Ascending aorta (tissue), 2 donors: ENCODE results near the gene ELF1. TPM values are rescaled to one million over a fixed set of nuclear protein-coding genes. Genes with fewer than 3 reads are reported as not detected.

Source experiments
- DNase-seq, 2 donors: peaks; one replicate each; pipeline ENCODE4 v3.0.0-alpha.2; 2019; ENCODE audit warnings: low spot score in 2 of 2
- H3K27ac ChIP-seq, 2 donors: fragments of 200-600 bp; sonication (generic); one replicate each; pipeline ENCODE4 v1.5.1; 2016 to 2017; ENCODE audit warnings: mild to moderate bottlenecking in 1 of 2
- H3K27me3 ChIP-seq: fragments of 200-600 bp; sonication (generic); one replicate; pipeline ENCODE4 v1.5.1; 2017
- H3K36me3 ChIP-seq, 2 donors: fragments of 200-600 bp; sonication (generic); one replicate each; pipeline ENCODE4 v1.5.1; 2016
- H3K4me1 ChIP-seq, 2 donors: fragments of 200-600 bp; sonication (generic); one replicate each; pipeline ENCODE4 v1.5.1; 2016 to 2017; ENCODE audit warnings: mild to moderate bottlenecking in 1 of 2
- H3K4me3 ChIP-seq, 2 donors: fragments of 200-600 bp; sonication (generic); one replicate each; pipeline ENCODE4 v1.5.1; 2016 to 2017; ENCODE audit warnings: mild to moderate bottlenecking in 1 of 2
- H3K9me3 ChIP-seq, 2 donors: fragments of 200-600 bp; sonication (generic); one replicate each; pipeline ENCODE4 v1.5.1; 2016
- intact Hi-C: fragments of 100-400 bp; cut with DNase I; formaldehyde crosslinking; loops from one replicate; pipeline ENCODE4 v1.15.1; 2023
- total RNA-seq: library from RNA; depleted of rRNA; stranded (reverse); fragments of >200 nt; gene quantifications from one replicate; pipeline ENCODE4 v1.1.0, GENCODE V29; 2016
- TF ChIP-seq, protein P1 (sequence below), 3 experiments: fragments of 200-600 bp in 2 of 3; fragments of 450-650 bp in 1 of 3; sonication (generic) in 2 of 3; IDR thresholded peaks; one replicate each; pipeline ENCODE4 v1.5.1; 2016 to 2019; ENCODE audit warnings: antibody characterized with exemption in 3 of 3, mild to moderate bottlenecking in 1 of 3, moderate library complexity in 1 of 3

Gene ELF1
- total RNA-seq, 1 donor from 2014 or later, result 105 TPM

DNA sequence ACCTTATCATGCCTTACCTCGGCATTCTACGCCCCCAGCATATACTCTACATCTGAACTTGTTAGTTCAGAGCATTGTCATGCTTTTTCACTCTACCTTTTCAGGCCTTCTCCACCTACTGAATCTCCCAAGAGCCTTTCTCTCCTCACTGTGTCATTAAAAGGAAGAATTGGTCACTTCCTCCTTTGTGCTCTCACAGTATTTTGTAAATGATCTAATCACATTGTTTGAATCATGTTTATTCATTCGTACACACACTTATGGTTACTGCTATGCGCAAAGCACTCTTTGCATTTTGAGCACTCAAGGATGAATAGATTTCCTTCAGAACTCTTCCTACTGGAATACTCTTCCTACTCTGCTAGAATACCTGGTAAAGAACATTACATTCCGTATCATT, 15.8 kb upstream of the ELF1 start:
- no peak overlapping the region for H3K4me3 ChIP-seq
- no peaks in the 10 kb centered on the region for H3K9me3 ChIP-seq
- H3K4me1 ChIP-seq, result peaks cover 0 to 4% of the 10 kb centered on the region in 2 donors
- no peaks in the 10 kb centered on the region for H3K27me3 ChIP-seq
- H3K36me3 ChIP-seq, result no peaks in the 10 kb centered on the region
- no peak overlapping the region for H3K27ac ChIP-seq
- DNase-seq, result no peak
- TF ChIP-seq, protein P1, sequence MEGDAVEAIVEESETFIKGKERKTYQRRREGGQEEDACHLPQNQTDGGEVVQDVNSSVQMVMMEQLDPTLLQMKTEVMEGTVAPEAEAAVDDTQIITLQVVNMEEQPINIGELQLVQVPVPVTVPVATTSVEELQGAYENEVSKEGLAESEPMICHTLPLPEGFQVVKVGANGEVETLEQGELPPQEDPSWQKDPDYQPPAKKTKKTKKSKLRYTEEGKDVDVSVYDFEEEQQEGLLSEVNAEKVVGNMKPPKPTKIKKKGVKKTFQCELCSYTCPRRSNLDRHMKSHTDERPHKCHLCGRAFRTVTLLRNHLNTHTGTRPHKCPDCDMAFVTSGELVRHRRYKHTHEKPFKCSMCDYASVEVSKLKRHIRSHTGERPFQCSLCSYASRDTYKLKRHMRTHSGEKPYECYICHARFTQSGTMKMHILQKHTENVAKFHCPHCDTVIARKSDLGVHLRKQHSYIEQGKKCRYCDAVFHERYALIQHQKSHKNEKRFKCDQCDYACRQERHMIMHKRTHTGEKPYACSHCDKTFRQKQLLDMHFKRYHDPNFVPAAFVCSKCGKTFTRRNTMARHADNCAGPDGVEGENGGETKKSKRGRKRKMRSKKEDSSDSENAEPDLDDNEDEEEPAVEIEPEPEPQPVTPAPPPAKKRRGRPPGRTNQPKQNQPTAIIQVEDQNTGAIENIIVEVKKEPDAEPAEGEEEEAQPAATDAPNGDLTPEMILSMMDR (IDR thresholded peaks at IDR 0.05), result no peak
- intact Hi-C loops, result no loop called here

DNA sequence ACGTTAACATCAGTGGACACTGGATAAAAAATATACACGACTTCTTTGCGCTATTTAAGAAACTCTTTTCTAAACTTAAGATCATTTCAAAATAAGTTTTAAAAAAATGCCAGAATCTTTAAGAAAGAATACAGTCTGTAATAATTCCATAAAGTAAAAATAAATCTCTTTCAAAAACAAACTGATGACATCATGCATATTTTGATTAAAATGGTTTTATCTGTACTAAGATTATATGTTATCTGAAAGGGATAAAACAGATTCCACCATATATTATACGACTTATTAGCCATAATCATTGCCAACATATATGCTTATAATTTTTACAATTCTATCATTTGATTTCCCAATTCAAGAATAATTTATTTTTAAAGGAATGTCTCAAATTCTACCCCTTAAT, 15.3 kb upstream of the ELF1 start:
- no peak overlapping the region for H3K4me3 ChIP-seq
- DNase-seq, result no peak
- no peaks in the 10 kb centered on the region for H3K9me3 ChIP-seq
- no peaks in the 10 kb centered on the region for H3K36me3 ChIP-seq
- intact Hi-C loops, result no loop called here
- H3K27ac ChIP-seq, result no peak overlapping the region
- peaks cover 0 to 4% of the 10 kb centered on the region in 2 donors for H3K4me1 ChIP-seq
- H3K27me3 ChIP-seq, result no peaks in the 10 kb centered on the region
- TF ChIP-seq, protein P1 (IDR thresholded peaks at IDR 0.05), result no peak

DNA sequence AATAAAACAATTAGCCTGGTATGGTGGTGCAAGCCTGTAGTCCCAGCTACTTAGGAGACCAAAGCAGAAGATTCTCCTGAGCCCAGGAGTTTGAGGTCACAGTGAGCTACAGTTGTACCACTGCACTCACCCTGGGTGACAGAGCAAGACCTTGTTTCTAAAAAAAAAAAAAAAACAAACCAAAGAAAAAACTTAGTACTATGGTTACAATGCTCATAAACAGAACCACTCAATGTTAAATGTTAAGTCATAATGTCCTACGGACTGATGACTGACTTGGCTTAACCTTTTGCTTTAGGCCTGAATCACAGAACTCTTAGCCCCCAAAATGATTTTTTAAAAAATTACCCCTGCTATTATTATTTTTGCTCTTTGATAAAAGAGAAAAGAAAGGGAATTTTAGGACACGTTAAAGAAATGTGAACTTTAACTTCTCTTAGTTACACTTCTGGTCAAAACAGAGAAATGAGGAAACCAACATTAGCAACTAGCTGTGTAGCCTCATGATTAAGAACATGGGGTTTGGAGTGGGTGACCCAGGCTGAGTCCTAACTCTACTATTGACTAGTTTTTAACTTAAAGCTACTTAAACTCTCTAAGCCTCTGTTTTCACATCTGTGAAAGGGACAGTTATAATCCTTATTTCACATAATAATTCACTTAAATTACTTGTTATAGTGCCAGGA, 13.7 kb upstream of the ELF1 start:
- Histone ChIP-seq H3K9me3 (no peaks in the 10 kb centered on the region), H3K4me1 (peaks cover 0 to 4% of the 10 kb centered on the region in 2 donors), H3K36me3 (no peaks in the 10 kb centered on the region), H3K27me3 (no peaks in the 10 kb centered on the region), H3K27ac (no peak overlapping the region), H3K4me3 (no peak overlapping the region)
- DNase-seq, result no peak
- TF ChIP-seq, protein P1 (IDR thresholded peaks at IDR 0.05), result no peak
- intact Hi-C loops, result no loop called here

DNA sequence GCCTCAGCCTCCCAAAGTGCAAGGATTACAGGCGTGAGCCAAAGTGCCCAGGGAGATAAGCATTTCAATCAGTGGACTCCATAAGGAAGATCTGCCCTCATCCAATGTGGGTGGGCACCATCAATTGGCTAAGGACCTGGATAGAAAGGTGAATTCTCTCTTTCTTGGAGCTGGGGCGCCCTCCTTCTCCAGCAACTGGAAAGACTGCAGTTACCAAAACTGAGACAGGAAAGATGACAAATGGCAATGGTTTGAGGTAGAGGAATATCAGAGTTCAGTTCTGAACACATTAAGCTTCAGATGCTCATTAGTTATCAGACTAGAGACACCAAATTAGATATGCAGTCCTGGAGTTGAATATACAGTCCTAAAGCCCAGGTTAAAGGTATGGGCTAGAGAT, 10.5 kb upstream of the ELF1 start:
- H3K4me1 ChIP-seq, result peaks cover 0 to 4% of the 10 kb centered on the region in 2 donors
- intact Hi-C loops, result no loop called here
- TF ChIP-seq, protein P1 (IDR thresholded peaks at IDR 0.05), result no peak
- no peaks in the 10 kb centered on the region for H3K27me3 ChIP-seq
- H3K36me3 ChIP-seq, result no peaks in the 10 kb centered on the region
- H3K4me3 ChIP-seq, result no peak overlapping the region
- no peak overlapping the region for H3K27ac ChIP-seq
- no peak for DNase-seq
- no peaks in the 10 kb centered on the region for H3K9me3 ChIP-seq

DNA sequence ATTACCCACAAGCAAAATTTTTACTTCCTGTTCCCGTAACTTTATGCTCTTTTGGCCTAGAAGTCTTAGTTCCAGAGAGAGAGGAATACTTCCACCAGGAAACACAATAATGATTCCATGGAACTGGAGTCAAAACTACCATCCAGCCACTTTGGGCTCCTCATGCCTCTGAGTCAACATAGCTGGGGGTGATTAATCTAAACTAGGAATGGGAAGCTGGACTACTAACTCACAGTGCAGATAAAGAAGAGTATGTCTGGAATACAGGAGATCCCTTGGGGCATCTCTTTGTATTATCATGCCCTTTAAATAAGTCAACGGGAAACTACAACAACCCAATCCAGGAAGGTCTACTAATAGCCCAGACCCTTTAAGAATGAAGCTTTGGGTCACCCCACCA, 8.9 kb upstream of the ELF1 start:
- no peaks in the 10 kb centered on the region for H3K36me3 ChIP-seq
- TF ChIP-seq, protein P1 (IDR thresholded peaks at IDR 0.05), result no peak
- no peaks in the 10 kb centered on the region for H3K27me3 ChIP-seq
- no peak overlapping the region for H3K27ac ChIP-seq
- H3K4me3 ChIP-seq, result no peak overlapping the region
- intact Hi-C loops, result no loop called here
- DNase-seq, result no peak
- no peaks in the 10 kb centered on the region for H3K9me3 ChIP-seq
- H3K4me1 ChIP-seq, result no peaks in the 10 kb centered on the region

DNA sequence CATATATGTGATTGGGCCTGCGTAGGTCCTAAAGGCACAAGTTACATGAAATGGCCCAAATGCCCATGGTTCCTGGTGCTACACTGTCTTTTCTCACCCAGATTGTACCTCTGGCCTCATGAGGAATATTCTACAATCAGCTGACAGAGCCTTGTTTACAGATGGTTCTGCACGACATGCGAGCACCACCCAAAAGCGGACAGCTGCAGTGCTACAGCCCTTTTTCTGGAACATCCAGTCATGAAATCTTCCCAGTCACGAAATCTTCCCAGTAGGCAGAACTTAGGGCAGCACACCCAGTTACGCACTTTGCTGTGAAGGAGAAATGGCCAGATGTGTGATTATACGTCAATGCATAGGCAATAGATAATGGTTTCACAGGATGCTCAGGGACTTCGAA, 7.7 kb upstream of the ELF1 start:
- Histone ChIP-seq H3K27me3 (no peaks in the 10 kb centered on the region), H3K36me3 (no peaks in the 10 kb centered on the region), H3K9me3 (no peaks in the 10 kb centered on the region), H3K27ac (no peak overlapping the region), H3K4me1 (no peaks in the 10 kb centered on the region), H3K4me3 (no peak overlapping the region)
- TF ChIP-seq, protein P1 (IDR thresholded peaks at IDR 0.05), result no peak
- DNase-seq, result no peak
- intact Hi-C loops, result no loop called here
